Effector memory CD8-positive, alpha-beta T cell (primary cell): Measurements from ENCODE around the gene MKNK1.
A peak's percentile ranks its signal among the peaks of the same experiment; 100 is the strongest.

Experiments used
- ATAC-seq: fragments of 150-1000 bp; cut with Tn5 transposase; replicated peaks from 2 replicates; pipeline ENCODE4 v1.10.0; 2021; ENCODE audit warnings: mild to moderate bottlenecking, moderate library complexity
- DNase-seq, 3 experiments: peaks; one replicate each; pipeline ENCODE4 v3.0.0; 2021
- H3K27ac Mint-ChIP-seq, 2 donors: one replicate each; pipeline ENCODE4 v1.8.0; 2022; ENCODE audit warnings: mild to moderate bottlenecking in 2 of 2, mixed read lengths in 2 of 2, moderate library complexity in 2 of 2
- H3K27me3 Mint-ChIP-seq, 2 donors: one replicate each; pipeline ENCODE4 v1.8.0; 2022; ENCODE audit warnings: mixed read lengths in 2 of 2
- H3K36me3 Mint-ChIP-seq: one replicate; pipeline ENCODE4 v1.8.0; 2022; ENCODE audit warnings: mild to moderate bottlenecking, moderate library complexity, mixed read lengths; ENCODE audit not compliant: insufficient read depth
- H3K4me1 Mint-ChIP-seq, 2 donors: one replicate each; pipeline ENCODE4 v1.8.0; 2022; ENCODE audit warnings: low read depth in 2 of 2, mixed read lengths in 2 of 2
- H3K4me3 Mint-ChIP-seq, 2 donors: one replicate each; pipeline ENCODE4 v1.8.0; 2022; ENCODE audit warnings: mild to moderate bottlenecking in 2 of 2, mixed read lengths in 2 of 2, moderate library complexity in 2 of 2
- H3K9me3 Mint-ChIP-seq, 2 donors: one replicate each; pipeline ENCODE4 v1.8.0; 2022; ENCODE audit warnings: mixed read lengths in 2 of 2

The MKNK1 gene

GRCh38 chr1:46557403-46557802 lies 46.7 kb downstream of the MKNK1 start:
- DNase-seq (no peak), ATAC-seq (no peak)
- Mint-ChIP-seq H3K9me3 (no peaks in the 10 kb centered on the region), H3K27ac (peak overlapping the region in 1 of 2 donors; percentile 72), H3K36me3 (peaks cover 18% of the 10 kb centered on the region), H3K4me1 (peaks cover 0 to 10% of the 10 kb centered on the region in 2 donors), H3K4me3 (no peak overlapping the region), H3K27me3 (no peaks in the 10 kb centered on the region)

DNA sequence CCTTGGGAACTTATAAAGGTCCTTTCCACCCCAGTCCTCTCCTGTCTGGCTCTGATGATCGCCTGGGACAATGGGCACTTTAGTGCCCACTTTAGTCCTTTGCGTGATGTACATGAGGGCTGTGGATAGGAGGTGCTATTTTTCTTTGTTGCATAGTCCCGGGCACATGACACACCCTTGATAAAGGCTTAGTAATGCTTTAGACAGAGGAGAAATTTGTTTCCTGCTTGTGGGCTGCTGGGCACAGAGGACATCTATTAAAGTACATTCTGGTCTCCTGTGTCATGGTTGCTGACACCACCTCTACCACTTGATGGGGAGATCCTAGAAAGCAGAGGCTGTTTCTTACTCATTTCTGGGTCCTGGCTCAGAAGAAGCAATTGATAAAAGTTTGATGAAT lies 47.2 kb downstream of the MKNK1 start:
- ATAC-seq (peak; percentile 39), DNase-seq (no peak)
- H3K36me3 Mint-ChIP-seq: peaks cover 16% of the 10 kb centered on the region
- H3K27ac Mint-ChIP-seq: peak overlapping the region in 1 of 2 donors; percentile 72
- peaks cover 0 to 10% of the 10 kb centered on the region in 2 donors for H3K4me1 Mint-ChIP-seq
- no peaks in the 10 kb centered on the region for H3K9me3 Mint-ChIP-seq
- H3K27me3 Mint-ChIP-seq: no peaks in the 10 kb centered on the region
- H3K4me3 Mint-ChIP-seq: no peak overlapping the region

DNA sequence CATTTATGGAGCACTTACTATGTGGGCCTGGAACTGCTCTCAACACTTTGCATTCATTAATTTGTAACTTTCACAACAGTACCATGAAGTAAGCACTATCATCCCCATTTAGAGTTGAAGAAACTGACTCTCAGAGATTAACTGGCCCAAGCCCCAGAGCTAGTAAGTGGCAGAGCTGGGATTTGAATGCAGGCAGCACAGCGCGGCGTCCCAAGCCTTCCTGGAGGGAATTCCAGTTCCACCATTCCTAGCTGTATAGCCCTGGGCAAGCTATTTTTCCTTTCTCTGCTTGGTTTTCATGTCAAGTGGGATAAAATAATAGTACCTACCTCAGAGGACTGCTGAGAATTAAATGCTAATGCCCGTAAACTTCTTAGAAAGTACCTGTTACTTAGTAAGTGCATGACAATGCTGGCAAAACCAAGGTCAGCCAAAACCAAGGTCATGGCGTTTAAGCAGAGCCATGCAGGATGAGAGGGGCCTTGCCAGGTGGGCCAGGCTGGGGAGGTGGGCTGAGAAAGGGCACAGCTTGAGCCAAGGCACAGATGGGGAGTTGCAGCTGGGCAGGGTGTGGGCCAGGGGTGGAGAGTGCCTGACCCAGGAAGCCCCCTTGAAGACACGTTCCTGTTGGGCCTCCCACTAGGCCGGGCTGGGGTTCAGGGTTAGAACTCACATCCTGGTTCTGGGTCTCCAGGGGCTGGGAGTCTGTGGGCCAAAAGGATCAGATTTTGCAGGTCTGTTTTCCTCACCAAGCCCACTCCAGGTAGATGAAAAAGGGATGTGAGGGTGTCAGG lies 48.0 kb downstream of the MKNK1 start:
- Mint-ChIP-seq H3K9me3 (no peaks in the 10 kb centered on the region), H3K27me3 (no peaks in the 10 kb centered on the region), H3K27ac (peak overlapping the region; percentile 72 to 77), H3K36me3 (peaks cover 12% of the 10 kb centered on the region), H3K4me1 (peaks cover 0 to 16% of the 10 kb centered on the region in 2 donors), H3K4me3 (no peak overlapping the region)
- ATAC-seq (no peak), DNase-seq (no peak)

GRCh38 chr1:46554597-46555381 lies 49.3 kb downstream of the MKNK1 start:
- ATAC-seq: no peak
- peaks cover 4 to 24% of the 10 kb centered on the region in 2 donors for H3K4me1 Mint-ChIP-seq
- no peak for DNase-seq
- H3K36me3 Mint-ChIP-seq: peaks cover 2% of the 10 kb centered on the region
- no peaks in the 10 kb centered on the region for H3K9me3 Mint-ChIP-seq
- peak overlapping the region in 1 of 2 donors; percentile 29 for H3K27ac Mint-ChIP-seq
- H3K27me3 Mint-ChIP-seq: no peaks in the 10 kb centered on the region
- no peak overlapping the region for H3K4me3 Mint-ChIP-seq

DNA sequence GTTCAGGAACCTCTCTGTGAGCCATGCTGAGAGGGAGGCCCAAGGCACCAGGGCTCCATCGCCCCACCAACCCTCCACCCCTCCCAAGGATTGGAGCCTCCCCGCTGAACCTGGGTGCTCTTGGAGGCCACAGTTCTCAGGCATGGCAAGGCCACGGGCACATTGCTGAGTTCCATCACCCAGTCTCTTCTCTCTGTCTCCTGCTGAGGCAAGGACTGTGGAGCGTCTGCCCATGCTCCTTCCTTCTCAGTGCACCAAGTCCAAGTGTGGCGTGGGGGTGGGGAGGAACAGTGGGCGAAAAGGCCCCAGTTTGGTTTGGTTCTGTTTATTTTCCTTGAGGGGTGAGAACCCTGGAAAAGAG lies 49.9 kb downstream of the MKNK1 start:
- H3K36me3 Mint-ChIP-seq: peaks cover 8% of the 10 kb centered on the region
- H3K4me3 Mint-ChIP-seq: no peak overlapping the region
- DNase-seq: no peak
- H3K9me3 Mint-ChIP-seq: no peaks in the 10 kb centered on the region
- H3K27me3 Mint-ChIP-seq: no peaks in the 10 kb centered on the region
- peaks cover 10 to 29% of the 10 kb centered on the region in 2 donors for H3K4me1 Mint-ChIP-seq
- H3K27ac Mint-ChIP-seq: peak overlapping the region in 1 of 2 donors; percentile 29
- no peak for ATAC-seq

GRCh38 chr1:46553506-46553905 lies 50.6 kb downstream of the MKNK1 start:
- H3K36me3 Mint-ChIP-seq: peaks cover 13% of the 10 kb centered on the region
- no peak overlapping the region for H3K4me3 Mint-ChIP-seq
- H3K27me3 Mint-ChIP-seq: no peaks in the 10 kb centered on the region
- ATAC-seq (no peak), DNase-seq (no peak)
- no peaks in the 10 kb centered on the region for H3K9me3 Mint-ChIP-seq
- H3K27ac Mint-ChIP-seq: peak overlapping the region; percentile 64 to 87
- peaks cover 12 to 35% of the 10 kb centered on the region in 2 donors for H3K4me1 Mint-ChIP-seq

GRCh38 chr1:46552357-46553237 lies 51.5 kb downstream of the MKNK1 start:
- Mint-ChIP-seq H3K4me1 (peaks cover 18 to 34% of the 10 kb centered on the region in 2 donors), H3K4me3 (no peak overlapping the region), H3K27ac (peak overlapping the region in 1 of 2 donors; percentile 87), H3K36me3 (peaks cover 13% of the 10 kb centered on the region), H3K27me3 (no peaks in the 10 kb centered on the region), H3K9me3 (no peaks in the 10 kb centered on the region)
- DNase-seq: no peak
- ATAC-seq: no peak

GRCh38 chr1:46551597-46552095 lies 52.4 kb downstream of the MKNK1 start, which contains the start of gene KNCN:
Gene KNCN, minus strand, starts transcription at chr1:46551647. Its CDS starts 432 bp downstream, at chr1:46551215.
- Mint-ChIP-seq H3K4me3 (peak within 1 kb of the TSS in 1 of 2 donors; percentile 47), H3K27me3 (peaks cover 4 to 6% of the 10 kb centered on the region in 2 donors), H3K27ac (peak within 1 kb of the TSS; percentile 97 to 98), H3K36me3 (peaks cover 13% of the 10 kb centered on the region), H3K9me3 (no peaks in the 10 kb centered on the region), H3K4me1 (peaks cover 18 to 28% of the 10 kb centered on the region in 2 donors)
- DNase-seq: no peak
- no peak for ATAC-seq

GRCh38 chr1:46550751-46551231 lies 53.3 kb downstream of the MKNK1 start:
- peaks cover 13% of the 10 kb centered on the region for H3K36me3 Mint-ChIP-seq
- peak overlapping the region; percentile 97 to 98 for H3K27ac Mint-ChIP-seq
- no peaks in the 10 kb centered on the region for H3K9me3 Mint-ChIP-seq
- peaks cover 18 to 24% of the 10 kb centered on the region in 2 donors for H3K4me1 Mint-ChIP-seq
- H3K4me3 Mint-ChIP-seq: peak overlapping the region in 1 of 2 donors; percentile 47
- H3K27me3 Mint-ChIP-seq: peaks cover 12 to 14% of the 10 kb centered on the region in 2 donors
- DNase-seq: no peak
- no peak for ATAC-seq

DNA sequence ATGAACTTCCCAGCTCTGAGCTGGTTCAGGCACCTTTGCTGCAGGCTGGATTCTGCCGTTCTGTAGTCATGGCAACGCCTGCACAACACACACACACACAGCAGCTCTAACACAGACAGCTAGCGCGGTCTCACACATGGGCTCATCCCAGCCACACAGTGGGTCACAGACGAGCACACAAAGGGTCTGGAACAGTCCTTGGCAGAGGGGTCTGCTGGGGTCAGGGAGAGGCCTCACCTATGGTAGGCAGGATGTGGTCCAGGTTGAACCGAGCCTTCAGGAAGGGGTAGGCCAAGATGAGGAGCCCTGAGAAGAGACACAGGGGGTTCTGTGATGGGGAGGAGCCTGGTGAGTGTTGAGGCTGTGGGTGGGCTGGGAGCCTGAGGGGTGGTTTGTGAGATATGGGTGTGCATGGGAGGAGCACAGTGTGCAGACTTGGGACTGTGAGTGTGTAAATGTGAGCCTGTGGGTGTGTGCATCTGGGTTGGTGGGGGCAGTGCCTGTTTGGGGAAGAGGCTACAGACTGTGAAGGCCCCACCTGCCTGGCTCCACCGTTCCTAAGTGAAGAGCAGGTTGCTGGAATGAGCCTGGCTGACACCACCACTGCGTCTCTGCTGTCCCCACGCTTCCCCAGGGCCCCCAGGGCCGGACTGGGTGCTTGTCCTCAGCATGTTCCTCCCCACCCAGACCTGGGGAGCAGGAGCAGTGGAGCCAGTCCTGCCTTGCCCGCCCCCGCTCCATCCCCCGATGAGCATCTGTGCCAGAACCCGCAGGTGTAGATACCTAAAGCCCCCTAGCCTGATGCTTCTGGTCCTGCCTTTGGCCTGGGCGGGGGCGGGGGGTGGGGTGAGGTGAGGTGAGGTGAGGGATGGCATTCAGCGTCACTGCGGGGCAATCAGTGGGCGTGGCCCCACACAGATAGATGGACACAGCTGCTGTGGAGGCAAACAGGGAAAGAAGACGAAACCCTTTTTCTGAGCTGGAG lies 54.1 kb downstream of the MKNK1 start:
- H3K4me3 Mint-ChIP-seq: peak overlapping the region; percentile 71 to 72
- ATAC-seq (peak; percentile 93), DNase-seq (peak; percentile 72 to 88 (median 86))
- H3K27me3 Mint-ChIP-seq: peaks cover 20 to 22% of the 10 kb centered on the region in 2 donors
- no peaks in the 10 kb centered on the region for H3K9me3 Mint-ChIP-seq
- peaks cover 18 to 28% of the 10 kb centered on the region in 2 donors for H3K4me1 Mint-ChIP-seq
- H3K27ac Mint-ChIP-seq: peak overlapping the region; percentile 97 to 98
- peaks cover 13% of the 10 kb centered on the region for H3K36me3 Mint-ChIP-seq

- peak overlapping the region; percentile 51 to 53 for H3K4me3 Mint-ChIP-seq
- ATAC-seq (no peak), DNase-seq (peak in 2 of 3 experiments; percentile 26 to 35)
- no peaks in the 10 kb centered on the region for H3K9me3 Mint-ChIP-seq
- H3K4me1 Mint-ChIP-seq: peaks cover 22 to 32% of the 10 kb centered on the region in 2 donors
- H3K36me3 Mint-ChIP-seq: peaks cover 13% of the 10 kb centered on the region
- H3K27ac Mint-ChIP-seq: peak overlapping the region; percentile 97 to 98
- peaks cover 36 to 45% of the 10 kb centered on the region in 2 donors for H3K27me3 Mint-ChIP-seq
Observed at GRCh38 chr1:46547481-46548383, 56.3 kb downstream of the MKNK1 start.
